ENCODE data around the gene CACNA1D.
A peak's percentile ranks its signal among the peaks of the same experiment; 100 is the strongest.

Gene CACNA1D

GRCh38 chr3:53534676-53535400 lies 40.4 kb downstream of the CACNA1D start:
- no peak for TF ChIP-seq CTCF (IDR thresholded peaks at IDR 0.05; ENCODE audit: insufficient read depth, low read depth, low read length, missing control alignments)
- no peak for DNase-seq (ENCODE audit: low read depth)
- H3K4me3 ChIP-seq (ENCODE audit: low read depth, low read length), result no peak overlapping the region

- H3K4me3 ChIP-seq (ENCODE audit: low read depth, low read length), result no peak overlapping the region
- no peak for DNase-seq (ENCODE audit: low read depth)
- no peak for TF ChIP-seq CTCF (IDR thresholded peaks at IDR 0.05; ENCODE audit: insufficient read depth, low read depth, low read length, missing control alignments)
Observed at GRCh38 chr3:53536282-53536681, 41.9 kb downstream of the CACNA1D start.

- H3K4me3 ChIP-seq (ENCODE audit: low read depth, low read length), result no peak overlapping the region
- TF ChIP-seq CTCF (IDR thresholded peaks at IDR 0.05; ENCODE audit: insufficient read depth, low read depth, low read length, missing control alignments), result no peak
- no peak for DNase-seq (ENCODE audit: low read depth)
Observed at GRCh38 chr3:53544357-53544756, 49.9 kb downstream of the CACNA1D start.

- no peak for TF ChIP-seq CTCF (IDR thresholded peaks at IDR 0.05; ENCODE audit: insufficient read depth, low read depth, low read length, missing control alignments)
- DNase-seq (ENCODE audit: low read depth), result no peak
- no peak overlapping the region for H3K4me3 ChIP-seq (ENCODE audit: low read depth, low read length)
Observed at GRCh38 chr3:53545310-53545995, 51.0 kb downstream of the CACNA1D start.

- H3K4me3 ChIP-seq (ENCODE audit: low read depth, low read length), result no peak overlapping the region
- no peak for TF ChIP-seq CTCF (IDR thresholded peaks at IDR 0.05; ENCODE audit: insufficient read depth, low read depth, low read length, missing control alignments)
- DNase-seq (ENCODE audit: low read depth), result no peak
Observed at GRCh38 chr3:53545996-53546359, 51.6 kb downstream of the CACNA1D start.

GRCh38 chr3:53547327-53547726 lies 52.9 kb downstream of the CACNA1D start:
- no peak overlapping the region for H3K4me3 ChIP-seq (ENCODE audit: low read depth, low read length)
- TF ChIP-seq CTCF (IDR thresholded peaks at IDR 0.05; ENCODE audit: insufficient read depth, low read depth, low read length, missing control alignments), result no peak
- peak; percentile 2 for DNase-seq (ENCODE audit: low read depth)
